ENCODE measurements around the gene SOS2. TPM values are rescaled to one million over a fixed set of nuclear protein-coding genes. Genes with fewer than 3 reads are reported as not detected.
"Not testable (repeated sequence)": the region's sequence is repeated elsewhere in the genome, so short reads cannot be mapped to it uniquely, and the experiment has no call there.

SOS2 gene
- polyA plus RNA-seq, 1 experiment: 6.4 TPM

DNA sequence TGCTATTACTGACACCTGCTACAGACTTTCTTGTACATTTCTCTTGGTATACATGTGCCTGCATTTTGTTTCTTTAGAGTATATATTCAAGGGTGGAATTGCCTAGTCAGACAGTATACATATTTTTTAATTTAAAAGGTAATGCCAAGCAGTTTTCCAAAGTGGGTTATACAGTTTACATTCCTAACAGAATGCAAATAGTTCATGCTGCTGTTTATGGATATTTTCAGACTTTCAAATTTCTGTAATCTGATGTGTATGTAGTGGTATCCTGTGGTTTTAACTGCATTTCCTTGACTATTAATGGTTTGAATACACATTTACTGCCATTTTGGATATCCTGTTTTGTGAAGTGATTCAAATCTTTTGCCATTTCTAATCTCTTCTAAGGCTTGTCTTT lies 59.5 kb downstream of the SOS2 start:
- POLR2A ChIA-PET: no interaction called here
- CTCF ChIA-PET: no interaction called here
- DNase-seq (ENCODE audit: low read depth): no peak
- H3K36me3 ChIP-seq (ENCODE audit: control insufficient read depth, insufficient read depth, low read length): no peaks in the 10 kb centered on the region
- H3K27me3 ChIP-seq (ENCODE audit: control insufficient read depth, insufficient read depth, low read length): no peaks in the 10 kb centered on the region
- H3K4me3 ChIP-seq (ENCODE audit: low read depth, low read length): no peak overlapping the region
- TF ChIP-seq, protein P1, sequence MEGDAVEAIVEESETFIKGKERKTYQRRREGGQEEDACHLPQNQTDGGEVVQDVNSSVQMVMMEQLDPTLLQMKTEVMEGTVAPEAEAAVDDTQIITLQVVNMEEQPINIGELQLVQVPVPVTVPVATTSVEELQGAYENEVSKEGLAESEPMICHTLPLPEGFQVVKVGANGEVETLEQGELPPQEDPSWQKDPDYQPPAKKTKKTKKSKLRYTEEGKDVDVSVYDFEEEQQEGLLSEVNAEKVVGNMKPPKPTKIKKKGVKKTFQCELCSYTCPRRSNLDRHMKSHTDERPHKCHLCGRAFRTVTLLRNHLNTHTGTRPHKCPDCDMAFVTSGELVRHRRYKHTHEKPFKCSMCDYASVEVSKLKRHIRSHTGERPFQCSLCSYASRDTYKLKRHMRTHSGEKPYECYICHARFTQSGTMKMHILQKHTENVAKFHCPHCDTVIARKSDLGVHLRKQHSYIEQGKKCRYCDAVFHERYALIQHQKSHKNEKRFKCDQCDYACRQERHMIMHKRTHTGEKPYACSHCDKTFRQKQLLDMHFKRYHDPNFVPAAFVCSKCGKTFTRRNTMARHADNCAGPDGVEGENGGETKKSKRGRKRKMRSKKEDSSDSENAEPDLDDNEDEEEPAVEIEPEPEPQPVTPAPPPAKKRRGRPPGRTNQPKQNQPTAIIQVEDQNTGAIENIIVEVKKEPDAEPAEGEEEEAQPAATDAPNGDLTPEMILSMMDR (IDR thresholded peaks at IDR 0.05; ENCODE audit: insufficient read depth, low read depth, low read length): no peak

DNA sequence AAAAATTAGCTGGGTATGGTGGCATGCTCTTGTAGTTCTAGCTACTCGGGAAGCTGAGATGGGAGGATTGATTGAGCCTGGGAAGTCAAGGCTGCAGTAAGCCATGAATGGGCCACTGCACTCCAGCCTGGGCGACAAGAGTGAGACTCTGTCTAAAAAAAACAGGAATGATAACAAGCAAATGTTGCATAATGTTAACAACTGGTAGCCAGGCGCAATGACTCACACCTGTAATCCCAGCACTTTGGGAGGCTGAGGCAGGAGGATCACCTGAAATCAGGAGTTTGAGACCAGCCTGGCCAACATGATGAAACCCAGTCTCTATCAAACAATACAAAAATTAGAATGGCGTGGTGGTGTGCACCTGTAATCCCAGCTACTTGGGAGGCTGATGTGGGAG lies 64.0 kb downstream of the SOS2 start:
- POLR2A ChIA-PET: not testable (repeated sequence)

DNA sequence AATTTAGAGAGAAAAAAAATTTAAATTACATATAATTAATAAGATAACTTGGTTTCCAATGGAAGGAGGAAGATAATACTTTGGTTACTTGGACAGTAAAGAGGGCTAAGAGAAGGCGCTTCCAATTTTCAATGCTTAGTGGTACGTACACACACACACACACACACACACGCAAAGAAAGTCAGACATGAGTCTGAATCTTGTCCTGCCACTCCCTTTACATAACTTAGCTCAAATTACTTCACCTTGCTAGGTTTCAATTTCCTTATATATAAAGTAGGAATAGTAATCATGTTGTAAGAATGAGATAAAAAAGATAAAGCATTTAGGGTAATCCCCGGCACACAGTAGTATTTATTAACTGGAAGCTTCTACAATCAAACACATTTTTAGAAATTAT lies 75.3 kb downstream of the SOS2 start:
- Histone ChIP-seq H3K27me3 (ENCODE audit: control insufficient read depth, insufficient read depth, low read length) (no peaks in the 10 kb centered on the region), H3K36me3 (ENCODE audit: control insufficient read depth, insufficient read depth, low read length) (peaks cover 2% of the 10 kb centered on the region; the same call in 1 of the 2 replicates), H3K4me3 (ENCODE audit: low read depth, low read length) (no peak overlapping the region)
- TF ChIP-seq, protein P1 (IDR thresholded peaks at IDR 0.05; ENCODE audit: insufficient read depth, low read depth, low read length): no peak
- no peak for DNase-seq (ENCODE audit: low read depth)
- ChIA-PET CTCF (interaction anchor here (0.6 to 1.6 kb wide), 3 partner anchors 10 to 303 kb away, joined by 3 to 4 read pairs (median 3); no protein-coding TSS in a partner anchor), POLR2A (no interaction called here)

More for the DNA sequence above, 64.0 kb downstream of the SOS2 start:
- DNase-seq (ENCODE audit: low read depth); H3K27me3 ChIP-seq (ENCODE audit: control insufficient read depth, insufficient read depth, low read length); H3K36me3 ChIP-seq (ENCODE audit: control insufficient read depth, insufficient read depth, low read length); H3K4me3 ChIP-seq (ENCODE audit: low read depth, low read length); CTCF ChIA-PET: not testable (repeated sequence)

DNA sequence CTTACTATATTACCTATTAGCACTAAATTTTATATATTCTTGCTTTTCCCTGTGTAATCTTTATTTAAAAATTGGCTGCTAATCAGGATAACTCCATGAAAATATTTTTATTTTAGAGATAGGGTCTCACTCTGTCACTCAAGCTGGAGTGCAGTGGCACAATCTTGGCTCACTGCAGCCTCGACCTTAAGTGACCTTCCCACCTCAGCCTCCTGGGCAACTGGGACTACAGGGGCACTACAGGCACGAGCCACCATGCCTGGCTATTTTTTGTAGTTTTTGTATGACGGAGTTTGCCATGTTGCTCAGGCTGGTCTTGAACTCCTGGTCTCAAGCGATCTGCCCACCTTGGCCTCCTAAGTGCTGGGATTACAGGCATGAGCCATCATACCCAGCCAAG lies 82.6 kb downstream of the SOS2 start:
- DNase-seq (ENCODE audit: low read depth): no peak
- TF ChIP-seq, protein P1 (IDR thresholded peaks at IDR 0.05; ENCODE audit: insufficient read depth, low read depth, low read length): no peak
- H3K4me3 ChIP-seq (ENCODE audit: low read depth, low read length): no peak overlapping the region
- H3K27me3 ChIP-seq (ENCODE audit: control insufficient read depth, insufficient read depth, low read length): no peaks in the 10 kb centered on the region
- POLR2A ChIA-PET: no interaction called here
- CTCF ChIA-PET: interaction anchor here (1.0 kb wide), 1 partner anchor 36 kb away, joined by 3 read pairs; no protein-coding TSS in a partner anchor
- H3K36me3 ChIP-seq (ENCODE audit: control insufficient read depth, insufficient read depth, low read length): peaks cover 2% of the 10 kb centered on the region

DNA sequence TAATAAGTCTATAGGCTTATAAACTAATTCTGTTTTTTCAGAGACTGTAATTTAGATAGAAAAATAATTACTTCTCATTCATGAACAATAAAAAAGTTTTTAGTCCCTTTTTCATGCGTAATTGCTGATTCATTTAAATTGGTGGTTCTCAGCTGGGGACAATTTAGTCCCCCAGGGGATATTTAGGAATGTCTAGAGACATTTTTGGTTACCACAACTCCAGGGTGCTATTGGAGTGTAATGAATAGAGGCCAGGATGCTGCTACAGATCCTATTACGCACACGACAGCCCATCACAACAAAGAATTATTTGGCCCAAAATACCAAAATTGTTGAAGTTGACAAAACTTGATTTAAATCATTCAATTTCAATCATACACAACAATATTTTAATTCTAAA lies 92.2 kb downstream of the SOS2 start:
- H3K4me3 ChIP-seq (ENCODE audit: low read depth, low read length): no peak overlapping the region
- H3K36me3 ChIP-seq (ENCODE audit: control insufficient read depth, insufficient read depth, low read length): no peaks in the 10 kb centered on the region; the same call in 1 of the 2 replicates
- no peak for DNase-seq (ENCODE audit: low read depth)
- TF ChIP-seq, protein P1 (IDR thresholded peaks at IDR 0.05; ENCODE audit: insufficient read depth, low read depth, low read length): no peak
- CTCF ChIA-PET: interaction anchor here (0.7 to 1.1 kb wide), 2 partner anchors 9 to 21 kb away, joined by 3 read pairs; no protein-coding TSS in a partner anchor
- no peaks in the 10 kb centered on the region for H3K27me3 ChIP-seq (ENCODE audit: control insufficient read depth, insufficient read depth, low read length)
- POLR2A ChIA-PET: no interaction called here

DNA sequence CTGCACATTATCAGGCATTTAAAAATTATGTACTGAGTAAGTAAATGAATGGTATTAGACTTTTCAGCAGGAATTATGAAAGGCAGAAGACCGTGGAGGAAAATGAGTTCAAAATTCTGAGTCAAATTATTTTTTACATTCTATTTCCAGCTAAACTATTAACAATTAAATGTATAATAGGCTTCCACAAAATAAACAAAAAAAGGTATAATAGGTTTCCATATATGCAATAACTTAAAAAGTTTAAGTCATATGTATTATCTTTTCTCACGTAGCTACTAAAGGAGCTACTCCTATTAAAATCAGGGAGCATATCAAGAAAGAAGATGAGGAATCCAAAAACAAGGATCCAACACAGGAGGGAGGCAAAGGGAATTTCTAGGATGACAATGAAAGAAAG lies 103.6 kb downstream of the SOS2 start:
- DNase-seq (ENCODE audit: low read depth): no peak
- no peaks in the 10 kb centered on the region for H3K27me3 ChIP-seq (ENCODE audit: control insufficient read depth, insufficient read depth, low read length)
- H3K4me3 ChIP-seq (ENCODE audit: low read depth, low read length): no peak overlapping the region
- peaks cover 3% of the 10 kb centered on the region for H3K36me3 ChIP-seq (ENCODE audit: control insufficient read depth, insufficient read depth, low read length)
- ChIA-PET CTCF (interaction anchor here (0.8 kb wide), 1 partner anchor 160 kb away, joined by 3 read pairs; no protein-coding TSS in a partner anchor), POLR2A (no interaction called here)
- TF ChIP-seq, protein P1 (IDR thresholded peaks at IDR 0.05; ENCODE audit: insufficient read depth, low read depth, low read length): no peak
